HCT116 (cell line): ENCODE measurements around the gene GCN1. TPM values are rescaled to one million over a fixed set of nuclear protein-coding genes. Genes with fewer than 3 reads are reported as not detected.
A peak's percentile ranks its signal among the peaks of the same experiment; 100 is the strongest.

ENCODE experiments used
- ATAC-seq: fragments of 200-7000 bp; cut with Tn5 transposase; 2 replicates; pipeline ENCODE4 v1.9.1; 2020; ENCODE audit warnings: mild to moderate bottlenecking, moderate library complexity
- BruUV-seq: library from RNA; stranded (reverse); fragments of 400-500 nt; replicated peaks from 2 replicates; lab custom pipeline; 2021; lab: Mats Ljungman, UMichigan
- CTCF ChIA-PET: fragments of 300-600 bp; sonication (Branson Sonifier 250); formaldehyde crosslinking; loops from one replicate; lab custom pipeline; 2021; ENCODE audit warnings: antibody characterized with exemption; lab: Charles Lee
- POLR2A ChIA-PET: fragments of 300-600, 350-600 bp; sonication (Branson Sonifier 250); formaldehyde crosslinking; loops from one replicate; lab custom pipeline; 2021; ENCODE audit warnings: antibody characterized with exemption; lab: Charles Lee
- RAD21 ChIA-PET, 2 experiments: fragments of 300-600 bp; sonication (Branson Sonifier 250); formaldehyde crosslinking; loops; one replicate each; lab custom pipeline; 2023; ENCODE audit warnings: low total read pairs in 2 of 2; ENCODE audit not compliant: uncharacterized antibody in 2 of 2, unreplicated experiment in 2 of 2, low non-redundant PET in 1 of 2; lab: Charles Lee
- DNase-seq: peaks from one replicate; pipeline ENCODE4 v3.0.0-alpha.2; 2010; ENCODE audit warnings: low read depth, low spot score
- H2AFZ ChIP-seq: fragments of 200-600 bp; shearing (Covaris generic), sonication (generic); 2 replicates; pipeline ENCODE4 v1.6.1; 2017; ENCODE audit warnings: low read depth, mixed run types, mixed read lengths, antibody characterized with exemption, low read length; ENCODE audit not compliant: poor library complexity, severe bottlenecking
- H3K27ac ChIP-seq: 2 replicates; pipeline ENCODE4 v1.5.1; 2012; ENCODE audit warnings: low read depth, low read length
- H3K27me3 ChIP-seq: fragments of 200-600 bp; sonication (generic); 2 replicates; pipeline ENCODE4 v1.6.1; 2016; ENCODE audit warnings: mixed run types, low read length, mixed read lengths; ENCODE audit not compliant: insufficient read depth
- H3K36me3 ChIP-seq, 2 experiments: fragments of 200-500 bp in 1 of 2; fragments of 200-600 bp in 1 of 2; sonication (Bioruptor generic) in 1 of 2; sonication (generic) in 1 of 2; 2 replicates each; pipeline versions ENCODE4 v1.5.1 to v1.6.1; 2014 to 2016; ENCODE audit warnings: low read length in 2 of 2, inconsistent platforms in 1 of 2, mixed read lengths in 1 of 2, mixed run types in 1 of 2; ENCODE audit not compliant: insufficient read depth in 2 of 2, control insufficient read depth in 1 of 2
- H3K4me1 ChIP-seq, 2 experiments: fragments of 200-600 bp in 1 of 2; sonication (generic) in 1 of 2; 2 replicates each; pipeline versions ENCODE4 v1.5.1 to v1.6.1; 2012 to 2017; ENCODE audit warnings: low read length in 2 of 2, inconsistent platforms in 1 of 2, mild to moderate bottlenecking in 1 of 2, mixed read lengths in 1 of 2, mixed run types in 1 of 2, moderate library complexity in 1 of 2; ENCODE audit not compliant: insufficient read depth in 2 of 2, control insufficient read depth in 1 of 2
- H3K4me2 ChIP-seq: fragments of 200-600 bp; sonication (generic); 2 replicates; pipeline ENCODE4 v1.6.1; 2017; ENCODE audit warnings: mixed run types, low read length, mixed read lengths
- H3K4me3 ChIP-seq, 2 experiments: fragments of 200-600 bp in 1 of 2; sonication (generic) in 1 of 2; replicated peaks in 1 of 2; 2 replicates each; pipeline ENCODE4 v1.5.1; 2011 to 2016; ENCODE audit warnings: low read length in 2 of 2, control low read depth in 1 of 2, low read depth in 1 of 2, mild to moderate bottlenecking in 1 of 2, mixed read lengths in 1 of 2, mixed run types in 1 of 2
- H3K79me2 ChIP-seq: fragments of 200-600 bp; sonication (generic); 2 replicates; pipeline ENCODE4 v1.6.1; 2017; ENCODE audit warnings: mild to moderate bottlenecking, mixed run types, low read length, moderate library complexity, mixed read lengths; ENCODE audit not compliant: insufficient read depth
- H3K9ac ChIP-seq: fragments of 200-600 bp; sonication (generic); 2 replicates; pipeline ENCODE4 v1.6.1; 2016; ENCODE audit warnings: low read length, mixed read lengths
- H3K9me2 ChIP-seq: fragments of 200-600 bp; sonication (generic), shearing (Covaris generic); 2 replicates; pipeline ENCODE4 v1.6.1; 2017; ENCODE audit warnings: mixed run types, mild to moderate bottlenecking, moderate library complexity; ENCODE audit not compliant: insufficient read depth
- H3K9me3 ChIP-seq, 2 experiments: fragments of 200-500 bp in 1 of 2; fragments of 200-600 bp in 1 of 2; sonication (Bioruptor generic) in 1 of 2; sonication (generic) in 1 of 2; 2 replicates each; pipeline ENCODE4 v1.6.1; 2014 to 2017; ENCODE audit warnings: low read length in 2 of 2, mixed read lengths in 2 of 2, inconsistent platforms in 1 of 2, low read depth in 1 of 2, mild to moderate bottlenecking in 1 of 2, mixed run types in 1 of 2, moderate library complexity in 1 of 2; ENCODE audit not compliant: control insufficient read depth in 1 of 2, insufficient read depth in 1 of 2
- H4K20me1 ChIP-seq: fragments of 200-600 bp; sonication (generic), shearing (Covaris generic); 2 replicates; pipeline ENCODE4 v1.6.1; 2017; ENCODE audit warnings: mixed run types, mild to moderate bottlenecking, moderate library complexity; ENCODE audit not compliant: insufficient read depth
- CBX3 ChIP-seq: IDR thresholded peaks from 2 replicates; pipeline ENCODE4 v1.6.1; 2012; ENCODE audit warnings: low read depth
- POLR2AphosphoS5 ChIP-seq: IDR thresholded peaks from 2 replicates; pipeline ENCODE4 v1.6.1; 2011; ENCODE audit warnings: mild to moderate bottlenecking, low read depth, low read length, moderate library complexity
- RAD21 ChIP-seq: IDR thresholded peaks from 2 replicates; pipeline ENCODE4 v1.6.1; 2012; ENCODE audit warnings: low read depth, mild to moderate bottlenecking
- SRF ChIP-seq: IDR thresholded peaks from 2 replicates; pipeline ENCODE4 v1.6.1; 2012; ENCODE audit warnings: low read depth
- TCF7L2 ChIP-seq: IDR thresholded peaks from 2 replicates; pipeline ENCODE4 v1.7.0; 2011; ENCODE audit warnings: borderline replicate concordance, inconsistent platforms; ENCODE audit not compliant: insufficient read depth, insufficient read length; ENCODE audit errors: extremely low read depth
- YY1 ChIP-seq: IDR thresholded peaks from 2 replicates; pipeline ENCODE4 v1.6.1; 2011; ENCODE audit warnings: low read length, low read depth, moderate library complexity, mild to moderate bottlenecking; ENCODE audit not compliant: insufficient replicate concordance; ENCODE audit errors: extremely low read depth
- ZFX ChIP-seq: fragments of 450-650 bp; IDR thresholded peaks from 2 replicates; pipeline ENCODE4 v1.6.1; 2017
- intact Hi-C: fragments of 100-400 bp; cut with micrococcal nuclease; formaldehyde crosslinking; loops from 2 replicates; pipeline ENCODE4 v1.10.0; 2022
- total RNA-seq: library from RNA; stranded (reverse); gene quantifications from one replicate; pipeline ENCODE4 v1.2.1, GENCODE V29; 2021; ENCODE audit not compliant: unreplicated experiment
- TF ChIP-seq, protein P1 (sequence below): IDR thresholded peaks from 2 replicates; pipeline ENCODE4 v1.6.1; 2012

GCN1 gene
- total RNA-seq, 1 experiment from 2014 or later = 184 TPM

DNA sequence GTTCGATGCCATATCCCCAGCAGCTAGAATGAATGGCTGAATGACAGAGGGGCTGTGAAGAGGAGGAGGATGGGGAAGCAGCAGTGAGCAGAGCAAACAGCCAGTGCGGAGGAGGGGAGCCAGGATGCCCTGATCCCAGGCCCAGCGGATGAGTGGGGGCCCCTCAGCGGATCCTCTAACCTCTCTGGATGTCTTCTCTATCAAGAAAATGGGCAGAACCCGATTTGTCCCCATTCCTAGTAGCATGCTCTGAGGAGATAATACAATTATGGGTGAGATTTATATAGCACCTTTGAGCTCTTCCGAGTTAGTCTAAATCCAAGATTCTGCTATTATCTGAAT lies 36.4 kb upstream of the GCN1 start (continued):
- TF ChIP-seq RAD21 = no peak
- TF ChIP-seq, protein P1, sequence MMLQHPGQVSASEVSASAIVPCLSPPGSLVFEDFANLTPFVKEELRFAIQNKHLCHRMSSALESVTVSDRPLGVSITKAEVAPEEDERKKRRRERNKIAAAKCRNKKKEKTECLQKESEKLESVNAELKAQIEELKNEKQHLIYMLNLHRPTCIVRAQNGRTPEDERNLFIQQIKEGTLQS = no peak

DNA sequence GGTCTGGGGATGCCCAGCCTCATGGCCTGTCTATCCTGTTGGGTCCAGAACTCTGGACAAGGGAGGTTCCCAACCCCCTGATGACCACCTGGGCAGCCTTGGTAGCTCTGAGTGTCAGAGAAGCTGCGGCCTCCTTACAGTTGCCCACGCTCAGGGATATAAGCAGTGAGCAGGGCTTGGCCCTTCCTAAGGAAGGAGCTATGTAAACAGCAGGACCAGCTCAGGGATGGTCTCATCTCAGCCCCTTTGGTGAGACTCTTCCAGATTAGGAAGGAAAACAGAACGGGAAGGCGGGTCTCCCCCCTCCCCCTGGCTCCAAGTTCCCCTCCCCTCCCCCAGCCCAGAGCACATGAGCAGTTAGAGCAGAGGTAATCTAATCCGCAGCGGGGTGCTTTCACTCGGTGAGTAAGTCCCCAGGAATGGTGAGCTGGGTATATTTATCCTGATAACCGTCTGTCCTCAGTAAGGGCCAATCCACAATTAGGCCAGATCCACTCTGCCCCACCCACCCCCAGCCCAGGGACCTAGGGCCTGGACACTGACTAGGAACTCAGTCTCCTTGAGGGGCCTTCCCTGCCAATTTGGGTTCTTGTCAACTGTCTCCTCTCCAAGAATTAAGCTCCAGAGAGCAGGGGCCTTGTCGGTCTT lies 35.9 kb upstream of the GCN1 start:
- peaks cover 0 to 17% of the 10 kb centered on the region in 2 experiments; a peak in 1 of 4 replicates for H3K36me3 ChIP-seq
- peak; percentile 55 for ATAC-seq
- peak overlapping the region; percentile 87 for H3K9ac ChIP-seq
- H2AFZ ChIP-seq = no peak overlapping the region
- H3K27ac ChIP-seq = peak overlapping the region; percentile 100
- H3K79me2 ChIP-seq = peaks cover 95% of the 10 kb centered on the region
- H3K4me1 ChIP-seq = peaks cover 74 to 98% of the 10 kb centered on the region in 2 experiments
- POLR2A ChIA-PET = interaction anchor here (0.6 to 8.9 kb wide), 15 partner anchors 10 to 273 kb away, joined by 3 to 394 read pairs (median 6); partner anchors contain the start of genes PXN, RNU4-1, RNU4-2 and RPLP0
- H3K9me2 ChIP-seq = no peaks in the 10 kb centered on the region
- peak; percentile 24 for TF ChIP-seq TCF7L2
- TF ChIP-seq YY1 = peak; percentile 29
- TF ChIP-seq CBX3 = no peak
- TF ChIP-seq POLR2AphosphoS5 = peak; percentile 51; the same call in 1 of the 2 replicates
- TF ChIP-seq, protein P1 = no peak
- TF ChIP-seq ZFX = peak; percentile 28; the same call in 1 of the 2 replicates
- no peak for TF ChIP-seq SRF
- TF ChIP-seq, all 23 proteins: peak for 4
- peak; percentile 86 for DNase-seq
- Histone ChIP-seq H3K4me3 (peak overlapping the region; percentile 44 to 58), H3K9me3 (no peaks in the 10 kb centered on the region), H3K27me3 (no peaks in the 10 kb centered on the region), H3K4me2 (peak overlapping the region; percentile 95), H4K20me1 (peaks cover 8% of the 10 kb centered on the region; the same call in 1 of the 2 replicates)
- CTCF ChIA-PET = interaction anchor here (0.6 to 8.1 kb wide), 11 partner anchors 9 to 741 kb away, joined by 3 to 181 read pairs (median 5); partner anchors contain the start of genes PXN, RNU4-1, RNU4-2 and RPLP0
- intact Hi-C loops = loop anchor here (10.0 kb wide), 1 partner anchor 204 kb away; the partner anchor contains the start of gene COX6A1
- RAD21 ChIA-PET = interaction anchor here (0.6 to 5.4 kb wide), 8 partner anchors 24 to 106 kb away, joined by 3 to 62 read pairs (median 5); partner anchors contain the start of genes PXN (in 2 of the 2) and RNU4-2 (in 2 of the 2)
- no TSS peak for BruUV-seq
